ENCODE data around the gene MOGAT2. TPM values are rescaled to one million over a fixed set of nuclear protein-coding genes. Genes with fewer than 3 reads are reported as not detected.

Gene MOGAT2
- total and polyA plus RNA-seq, 2 donors (not counting 1 experiment from before 2014, with no cell fraction given), result not detected

DNA sequence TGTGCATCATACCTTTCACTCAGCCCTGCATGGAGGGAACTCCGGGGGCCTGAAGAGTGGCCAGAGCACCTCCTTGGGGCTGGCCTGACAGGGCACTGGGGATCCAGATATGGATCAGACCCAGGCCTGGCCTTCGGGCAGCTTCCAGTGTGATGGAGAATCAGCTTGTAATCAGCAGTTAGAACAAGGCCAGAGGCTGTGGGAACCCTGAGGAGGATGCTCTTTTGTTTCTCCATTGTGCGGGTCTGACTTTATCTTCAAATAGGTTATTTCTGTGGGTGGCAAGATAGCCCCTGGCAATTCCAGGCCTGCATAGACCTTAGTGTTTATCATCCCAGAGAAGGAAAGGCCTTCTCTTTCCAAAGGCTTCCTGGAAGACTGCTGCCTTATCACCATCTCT is 63.2 kb downstream of the MOGAT2 start:
- DNase-seq (ENCODE audit: low read depth in 2 of 2), result no peak
- Histone ChIP-seq H3K36me3 (ENCODE audit: control insufficient read depth, insufficient read depth, low read length) (no peaks in the 10 kb centered on the region), H4K20me1 (ENCODE audit: control insufficient read depth, extremely low read depth, insufficient read depth, low read length) (no peaks in the 10 kb centered on the region), H3K9me3 (ENCODE audit: control insufficient read depth, insufficient read depth, low read depth, low read length) (no peaks in the 10 kb centered on the region), H3K27ac (ENCODE audit: insufficient read depth, low read length) (no peak overlapping the region), H3K4me2 (ENCODE audit: extremely low read depth, insufficient read depth, low read length) (no peak overlapping the region), H3K79me2 (ENCODE audit: control insufficient read depth, insufficient read depth, low read length) (no peaks in the 10 kb centered on the region), H3K4me1 (ENCODE audit: control insufficient read depth, extremely low read depth, insufficient read depth, low read length) (no peaks in the 10 kb centered on the region), H3K4me3 (replicated peaks in 1 of 4; ENCODE audit: control extremely low read depth in 1 of 4, insufficient read depth in 1 of 4, low read depth in 3 of 4, low read length in 4 of 4) (no peak overlapping the region), H3K27me3 (ENCODE audit: control insufficient read depth, insufficient read depth, low read length) (peaks cover 2% of the 10 kb centered on the region), H3K9ac (ENCODE audit: insufficient read depth, low read length) (no peak overlapping the region), H2AFZ (ENCODE audit: low read length) (no peak overlapping the region)
- no peak for TF ChIP-seq EZH2 (IDR thresholded peaks at IDR 0.05; ENCODE audit: low read length, missing control alignments)

DNA sequence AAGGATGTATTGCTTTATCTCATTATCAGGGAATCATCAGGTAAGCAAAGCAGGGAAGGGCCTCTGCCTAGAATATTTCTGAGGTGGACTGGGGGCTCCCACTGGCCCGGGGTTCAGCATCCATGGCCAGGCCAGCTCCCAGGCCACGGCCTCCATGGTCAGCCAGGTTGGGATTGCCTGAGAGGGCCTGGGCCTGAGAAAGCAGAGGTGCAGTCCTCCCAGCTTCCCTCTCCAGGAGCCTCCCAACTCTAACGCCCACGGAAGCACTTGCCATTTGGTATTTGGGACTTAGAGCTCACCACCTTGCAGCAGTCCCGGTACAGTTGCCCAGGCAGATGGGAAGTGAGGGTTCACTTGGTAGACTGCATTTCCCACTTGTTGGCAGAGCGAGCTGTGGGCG is 63.7 kb downstream of the MOGAT2 start:
- peaks cover 2% of the 10 kb centered on the region for H3K27me3 ChIP-seq (ENCODE audit: control insufficient read depth, insufficient read depth, low read length)
- H2AFZ ChIP-seq (ENCODE audit: low read length), result no peak overlapping the region
- H4K20me1 ChIP-seq (ENCODE audit: control insufficient read depth, extremely low read depth, insufficient read depth, low read length), result no peaks in the 10 kb centered on the region
- no peaks in the 10 kb centered on the region for H3K4me1 ChIP-seq (ENCODE audit: control insufficient read depth, extremely low read depth, insufficient read depth, low read length)
- no peaks in the 10 kb centered on the region for H3K79me2 ChIP-seq (ENCODE audit: control insufficient read depth, insufficient read depth, low read length)
- TF ChIP-seq EZH2 (IDR thresholded peaks at IDR 0.05; ENCODE audit: low read length, missing control alignments), result no peak
- TF ChIP-seq, protein P1, sequence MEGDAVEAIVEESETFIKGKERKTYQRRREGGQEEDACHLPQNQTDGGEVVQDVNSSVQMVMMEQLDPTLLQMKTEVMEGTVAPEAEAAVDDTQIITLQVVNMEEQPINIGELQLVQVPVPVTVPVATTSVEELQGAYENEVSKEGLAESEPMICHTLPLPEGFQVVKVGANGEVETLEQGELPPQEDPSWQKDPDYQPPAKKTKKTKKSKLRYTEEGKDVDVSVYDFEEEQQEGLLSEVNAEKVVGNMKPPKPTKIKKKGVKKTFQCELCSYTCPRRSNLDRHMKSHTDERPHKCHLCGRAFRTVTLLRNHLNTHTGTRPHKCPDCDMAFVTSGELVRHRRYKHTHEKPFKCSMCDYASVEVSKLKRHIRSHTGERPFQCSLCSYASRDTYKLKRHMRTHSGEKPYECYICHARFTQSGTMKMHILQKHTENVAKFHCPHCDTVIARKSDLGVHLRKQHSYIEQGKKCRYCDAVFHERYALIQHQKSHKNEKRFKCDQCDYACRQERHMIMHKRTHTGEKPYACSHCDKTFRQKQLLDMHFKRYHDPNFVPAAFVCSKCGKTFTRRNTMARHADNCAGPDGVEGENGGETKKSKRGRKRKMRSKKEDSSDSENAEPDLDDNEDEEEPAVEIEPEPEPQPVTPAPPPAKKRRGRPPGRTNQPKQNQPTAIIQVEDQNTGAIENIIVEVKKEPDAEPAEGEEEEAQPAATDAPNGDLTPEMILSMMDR (conservative IDR thresholded peaks at IDR 0.05 in 1 of 2, IDR thresholded peaks at IDR 0.05 in 1 of 2; ENCODE audit: low read depth in 1 of 2, low read length in 2 of 2), result no peak
- H3K9ac ChIP-seq (ENCODE audit: insufficient read depth, low read length), result no peak overlapping the region
- no peaks in the 10 kb centered on the region for H3K36me3 ChIP-seq (ENCODE audit: control insufficient read depth, insufficient read depth, low read length)
- no peak overlapping the region for H3K27ac ChIP-seq (ENCODE audit: insufficient read depth, low read length)
- no peak overlapping the region for H3K4me3 ChIP-seq (replicated peaks in 1 of 4; ENCODE audit: control extremely low read depth in 1 of 4, insufficient read depth in 1 of 4, low read depth in 3 of 4, low read length in 4 of 4)
- no peak overlapping the region for H3K4me2 ChIP-seq (ENCODE audit: extremely low read depth, insufficient read depth, low read length)
- no peaks in the 10 kb centered on the region for H3K9me3 ChIP-seq (ENCODE audit: control insufficient read depth, insufficient read depth, low read depth, low read length)
- DNase-seq (ENCODE audit: low read depth in 2 of 2), result no peak

DNA sequence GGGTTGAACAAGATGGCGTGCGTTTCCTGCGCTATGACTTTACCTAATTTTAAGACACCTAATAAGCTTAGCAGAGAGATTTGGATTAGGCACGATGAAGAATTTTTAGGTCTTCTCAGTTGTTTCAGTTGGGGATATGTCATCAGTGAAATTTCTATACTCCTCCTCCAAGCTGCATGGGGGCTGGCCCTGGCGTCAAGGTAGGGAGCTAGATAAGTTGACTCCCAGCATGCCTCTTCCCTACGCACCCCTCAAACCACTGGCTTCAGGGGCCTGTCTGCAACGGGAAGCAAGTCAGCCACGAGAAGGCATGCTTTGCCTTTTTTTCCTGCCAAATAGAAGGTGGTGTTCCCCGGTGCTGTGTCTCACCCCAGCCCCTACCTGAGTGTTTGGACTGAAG is 64.2 kb downstream of the MOGAT2 start:
- Histone ChIP-seq H2AFZ (ENCODE audit: low read length) (no peak overlapping the region), H3K79me2 (ENCODE audit: control insufficient read depth, insufficient read depth, low read length) (no peaks in the 10 kb centered on the region), H3K4me3 (replicated peaks in 1 of 4; ENCODE audit: control extremely low read depth in 1 of 4, insufficient read depth in 1 of 4, low read depth in 3 of 4, low read length in 4 of 4) (no peak overlapping the region), H3K9me3 (ENCODE audit: control insufficient read depth, insufficient read depth, low read depth, low read length) (no peaks in the 10 kb centered on the region), H3K4me1 (ENCODE audit: control insufficient read depth, extremely low read depth, insufficient read depth, low read length) (no peaks in the 10 kb centered on the region), H4K20me1 (ENCODE audit: control insufficient read depth, extremely low read depth, insufficient read depth, low read length) (no peaks in the 10 kb centered on the region), H3K36me3 (ENCODE audit: control insufficient read depth, insufficient read depth, low read length) (no peaks in the 10 kb centered on the region), H3K9ac (ENCODE audit: insufficient read depth, low read length) (no peak overlapping the region), H3K27ac (ENCODE audit: insufficient read depth, low read length) (no peak overlapping the region), H3K27me3 (ENCODE audit: control insufficient read depth, insufficient read depth, low read length) (peaks cover 2% of the 10 kb centered on the region), H3K4me2 (ENCODE audit: extremely low read depth, insufficient read depth, low read length) (no peak overlapping the region)
- DNase-seq (ENCODE audit: low read depth in 2 of 2), result no peak
- TF ChIP-seq, protein P1 (conservative IDR thresholded peaks at IDR 0.05 in 1 of 2, IDR thresholded peaks at IDR 0.05 in 1 of 2; ENCODE audit: low read depth in 1 of 2, low read length in 2 of 2), result no peak
- no peak for TF ChIP-seq EZH2 (IDR thresholded peaks at IDR 0.05; ENCODE audit: low read length, missing control alignments)

Other genes starting within 250 kb of the MOGAT2 start
- gene GDPD5, start 191.9 kb upstream of the MOGAT2 start, total RNA-seq, result 2.5 and 3.3 TPM in 2 replicates
- gene GDPD5, start 191.9 kb upstream of the MOGAT2 start, polyA plus RNA-seq, result 2.0 and 3.1 TPM in 2 replicates
- 750 and 828 TPM in 2 replicates for gene SERPINH1, start 155.6 kb upstream of the MOGAT2 start, total RNA-seq
- gene SERPINH1, start 155.6 kb upstream of the MOGAT2 start, polyA plus RNA-seq, result 373 and 491 TPM in 2 replicates
- gene MAP6, start 48.8 kb upstream of the MOGAT2 start, total RNA-seq, result 0.17 and 0.26 TPM in 2 replicates
- 1.0 and 1.2 TPM in 2 replicates for gene MAP6, start 48.8 kb upstream of the MOGAT2 start, polyA plus RNA-seq
- gene DGAT2, start 50.9 kb downstream of the MOGAT2 start, total RNA-seq, result 1.3 and 2.3 TPM in 2 replicates
- gene DGAT2, start 50.9 kb downstream of the MOGAT2 start, polyA plus RNA-seq, result 0.32 and 0.77 TPM in 2 replicates
- 19.8 and 22.1 TPM in 2 replicates for gene UVRAG, start 97.4 kb downstream of the MOGAT2 start, total RNA-seq
- gene UVRAG, start 97.4 kb downstream of the MOGAT2 start, polyA plus RNA-seq, result 13.4 and 15.8 TPM in 2 replicates

All from fibroblast of lung (primary cell).